ENCODE measurements around the gene GALNT10. TPM values are rescaled to one million over a fixed set of nuclear protein-coding genes. Genes with fewer than 3 reads are reported as not detected.

The GALNT10 gene
- total RNA-seq, 4 donors from 2014 or later: 21.4 to 49.8 (median 44.7) TPM

GRCh38 chr5:154446195-154447088 is 255.9 kb downstream of the GALNT10 start:
- H3K27ac ChIP-seq (replicated peaks in 1 of 4): peak overlapping the region; percentile 86 to 95 (median 90)
- H3K9me3 ChIP-seq: no peaks in the 10 kb centered on the region
- peak; percentile 92 for DNase-seq (ENCODE audit: extremely low spot score)
- H3K4me3 ChIP-seq: peak overlapping the region; percentile 87 to 99 (median 97)
- intact Hi-C loops (cut with DNase I): loop anchor here (10.0 kb wide), 1 partner anchor 498 kb away; the partner anchor contains the start of gene MRPL22
- H3K36me3 ChIP-seq: peaks cover 4 to 22% (median 14%) of the 10 kb centered on the region in 4 donors
- TF ChIP-seq POLR2AphosphoS5 (IDR thresholded peaks at IDR 0.05) (peak; percentile 35 to 39), EP300 (IDR thresholded peaks at IDR 0.05) (no peak)
- no peaks in the 10 kb centered on the region for H3K27me3 ChIP-seq
- peaks cover 27 to 50% (median 40%) of the 10 kb centered on the region in 4 donors for H3K4me1 ChIP-seq
- 10% methylated on average over 12 of the region's 87 CpGs for WGBS

GRCh38 chr5:154447089-154447725 is 256.7 kb downstream of the GALNT10 start:
- Histone ChIP-seq H3K4me3 (peak overlapping the region; percentile 87 to 99 (median 97)), H3K9me3 (no peaks in the 10 kb centered on the region), H3K4me1 (peaks cover 27 to 50% (median 40%) of the 10 kb centered on the region in 4 donors), H3K27ac (replicated peaks in 1 of 4) (peak overlapping the region; percentile 86 to 95 (median 90)), H3K36me3 (peaks cover 12 to 22% (median 18%) of the 10 kb centered on the region in 4 donors), H3K27me3 (no peaks in the 10 kb centered on the region)
- no peak for TF ChIP-seq POLR2A (IDR thresholded peaks at IDR 0.05; ENCODE audit: low read depth)
- TF ChIP-seq EP300 (IDR thresholded peaks at IDR 0.05): no peak
- no peak for TF ChIP-seq POLR2AphosphoS5 (IDR thresholded peaks at IDR 0.05)
- TF ChIP-seq CTCF (IDR thresholded peaks at IDR 0.05): no peak
- DNase-seq (ENCODE audit: extremely low spot score): no peak
- intact Hi-C loops (cut with DNase I): loop anchor here (10.0 kb wide), 1 partner anchor 498 kb away; the partner anchor contains the start of gene MRPL22
- WGBS: 8% methylated on average over 10 of the region's 10 CpGs

- peaks cover 21 to 38% (median 34%) of the 10 kb centered on the region in 4 donors for H3K4me1 ChIP-seq
- DNase-seq (ENCODE audit: extremely low spot score): no peak
- no peak overlapping the region for H3K4me3 ChIP-seq
- H3K27ac ChIP-seq (replicated peaks in 1 of 4): no peak overlapping the region
- WGBS: 72% methylated on average over 2 of the region's 2 CpGs
- TF ChIP-seq CTCF (IDR thresholded peaks at IDR 0.05): no peak
- TF ChIP-seq POLR2AphosphoS5 (IDR thresholded peaks at IDR 0.05): no peak
- no peak for TF ChIP-seq EP300 (IDR thresholded peaks at IDR 0.05)
- no peak for TF ChIP-seq POLR2A (IDR thresholded peaks at IDR 0.05; ENCODE audit: low read depth)
- intact Hi-C loops (cut with DNase I): loop anchor here (10.0 kb wide), 1 partner anchor 495 kb away; the partner anchor contains the start of gene MRPL22
- H3K27me3 ChIP-seq: no peaks in the 10 kb centered on the region
- H3K9me3 ChIP-seq: no peaks in the 10 kb centered on the region
- peaks cover 37 to 42% (median 41%) of the 10 kb centered on the region in 4 donors for H3K36me3 ChIP-seq
These were observed 259.3 kb downstream of the GALNT10 start for GRCh38 chr5:154449786-154450185.

GRCh38 chr5:154451957-154452356 is 261.4 kb downstream of the GALNT10 start:
- H3K9me3 ChIP-seq: no peaks in the 10 kb centered on the region
- no peak for DNase-seq (ENCODE audit: extremely low spot score)
- TF ChIP-seq POLR2A (IDR thresholded peaks at IDR 0.05; ENCODE audit: low read depth) (no peak), EP300 (IDR thresholded peaks at IDR 0.05) (no peak), POLR2AphosphoS5 (IDR thresholded peaks at IDR 0.05) (no peak), CTCF (IDR thresholded peaks at IDR 0.05) (no peak)
- H3K36me3 ChIP-seq: peaks cover 57 to 64% (median 62%) of the 10 kb centered on the region in 4 donors
- peaks cover 19 to 34% (median 31%) of the 10 kb centered on the region in 4 donors for H3K4me1 ChIP-seq
- no peak overlapping the region for H3K27ac ChIP-seq (replicated peaks in 1 of 4)
- intact Hi-C loops (cut with DNase I): no loop called here
- no peaks in the 10 kb centered on the region for H3K27me3 ChIP-seq
- H3K4me3 ChIP-seq: no peak overlapping the region
- 83% methylated on average over 8 of the region's 8 CpGs for WGBS

GRCh38 chr5:154455585-154455984 is 265.1 kb downstream of the GALNT10 start:
- TF ChIP-seq POLR2AphosphoS5 (IDR thresholded peaks at IDR 0.05) (no peak), POLR2A (IDR thresholded peaks at IDR 0.05; ENCODE audit: low read depth) (no peak), EP300 (IDR thresholded peaks at IDR 0.05) (no peak), CTCF (IDR thresholded peaks at IDR 0.05) (no peak)
- peaks cover 0 to 13% (median 8%) of the 10 kb centered on the region in 4 donors for H3K4me1 ChIP-seq
- H3K9me3 ChIP-seq: no peaks in the 10 kb centered on the region
- no peak overlapping the region for H3K27ac ChIP-seq (replicated peaks in 1 of 4)
- 91% methylated on average over 5 of the region's 5 CpGs for WGBS
- no peak for DNase-seq (ENCODE audit: extremely low spot score)
- no peak overlapping the region for H3K4me3 ChIP-seq
- H3K27me3 ChIP-seq: no peaks in the 10 kb centered on the region
- peaks cover 64 to 86% (median 81%) of the 10 kb centered on the region in 4 donors for H3K36me3 ChIP-seq
- intact Hi-C loops (cut with DNase I): no loop called here

Data from esophagus muscularis mucosa (tissue), 4 donors.